Chondrocyte (in vitro differentiated cells): ENCODE results near the gene HNRNPC. TPM values are rescaled to one million over a fixed set of nuclear protein-coding genes. Genes with fewer than 3 reads are reported as not detected.

Experiments used
- DNase-seq: peaks from one replicate; pipeline ENCODE4 v3.0.0; 2021; ENCODE audit warnings: mixed read lengths, low spot score
- H3K27ac Mint-ChIP-seq: one replicate; pipeline ENCODE4 v1.8.0; 2021; ENCODE audit warnings: mild to moderate bottlenecking, moderate library complexity, mixed read lengths; ENCODE audit not compliant: unreplicated experiment
- H3K27me3 Mint-ChIP-seq: 2 replicates; pipeline ENCODE4 v1.8.0; 2021; ENCODE audit warnings: low read depth, mixed read lengths
- H3K36me3 Mint-ChIP-seq: 2 replicates; pipeline ENCODE4 v1.8.0; 2021; ENCODE audit warnings: low read depth, mixed read lengths
- H3K4me1 Mint-ChIP-seq: 2 replicates; pipeline ENCODE4 v1.8.0; 2021; ENCODE audit warnings: low read depth, mild to moderate bottlenecking, mixed read lengths
- H3K4me3 Mint-ChIP-seq: one replicate; pipeline ENCODE4 v1.8.0; 2021; ENCODE audit warnings: mild to moderate bottlenecking, moderate library complexity, mixed read lengths; ENCODE audit not compliant: unreplicated experiment
- H3K9me3 Mint-ChIP-seq: 2 replicates; pipeline ENCODE4 v1.8.0; 2021; ENCODE audit warnings: low read depth, mixed read lengths
- CTCF ChIP-seq: fragments of 200-600 bp; sonication (generic); IDR thresholded peaks from 2 replicates; pipeline ENCODE4 v1.5.0; 2021; ENCODE audit warnings: antibody characterized with exemption, mild to moderate bottlenecking, moderate library complexity
- total RNA-seq: library from RNA; stranded (reverse); gene quantifications from 3 replicates; pipeline ENCODE4 v1.2.1, GENCODE V29; 2021

HNRNPC gene
- total RNA-seq, 1 donor from 2014 or later = 286 TPM

DNA sequence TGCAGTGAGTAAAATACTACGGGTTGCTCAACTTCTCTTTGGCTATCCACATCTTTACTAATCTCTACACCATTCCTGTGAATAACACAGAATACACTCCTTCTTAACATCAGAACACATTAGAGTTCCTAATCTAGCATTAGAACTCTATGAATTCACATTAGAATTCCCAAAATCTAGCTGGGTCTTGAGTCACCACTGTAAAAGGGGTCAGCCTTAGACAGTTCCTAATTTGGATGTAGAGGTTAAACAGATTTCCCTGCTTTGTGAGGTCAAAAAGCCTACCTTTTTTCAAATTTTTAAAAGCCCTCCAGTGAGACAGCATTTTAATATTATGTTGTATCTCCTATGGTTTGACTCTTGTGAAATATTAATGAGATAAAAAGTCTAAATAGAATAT is 7.4 kb downstream of the HNRNPC start:
- Mint-ChIP-seq H3K9me3 (no peaks in the 10 kb centered on the region), H3K4me1 (peaks cover 85% of the 10 kb centered on the region), H3K27ac (peak overlapping the region; percentile 78), H3K27me3 (no peaks in the 10 kb centered on the region), H3K4me3 (no peak overlapping the region), H3K36me3 (peaks cover 33% of the 10 kb centered on the region)
- no peak for DNase-seq
- no peak for TF ChIP-seq CTCF

GRCh38 chr14:21258889-21259787 is 10.1 kb downstream of the HNRNPC start:
- Mint-ChIP-seq H3K4me3 (no peak overlapping the region), H3K36me3 (peaks cover 29% of the 10 kb centered on the region), H3K27ac (peak overlapping the region; percentile 68), H3K4me1 (peaks cover 83% of the 10 kb centered on the region), H3K9me3 (no peaks in the 10 kb centered on the region), H3K27me3 (no peaks in the 10 kb centered on the region)
- no peak for TF ChIP-seq CTCF
- DNase-seq = no peak

DNA sequence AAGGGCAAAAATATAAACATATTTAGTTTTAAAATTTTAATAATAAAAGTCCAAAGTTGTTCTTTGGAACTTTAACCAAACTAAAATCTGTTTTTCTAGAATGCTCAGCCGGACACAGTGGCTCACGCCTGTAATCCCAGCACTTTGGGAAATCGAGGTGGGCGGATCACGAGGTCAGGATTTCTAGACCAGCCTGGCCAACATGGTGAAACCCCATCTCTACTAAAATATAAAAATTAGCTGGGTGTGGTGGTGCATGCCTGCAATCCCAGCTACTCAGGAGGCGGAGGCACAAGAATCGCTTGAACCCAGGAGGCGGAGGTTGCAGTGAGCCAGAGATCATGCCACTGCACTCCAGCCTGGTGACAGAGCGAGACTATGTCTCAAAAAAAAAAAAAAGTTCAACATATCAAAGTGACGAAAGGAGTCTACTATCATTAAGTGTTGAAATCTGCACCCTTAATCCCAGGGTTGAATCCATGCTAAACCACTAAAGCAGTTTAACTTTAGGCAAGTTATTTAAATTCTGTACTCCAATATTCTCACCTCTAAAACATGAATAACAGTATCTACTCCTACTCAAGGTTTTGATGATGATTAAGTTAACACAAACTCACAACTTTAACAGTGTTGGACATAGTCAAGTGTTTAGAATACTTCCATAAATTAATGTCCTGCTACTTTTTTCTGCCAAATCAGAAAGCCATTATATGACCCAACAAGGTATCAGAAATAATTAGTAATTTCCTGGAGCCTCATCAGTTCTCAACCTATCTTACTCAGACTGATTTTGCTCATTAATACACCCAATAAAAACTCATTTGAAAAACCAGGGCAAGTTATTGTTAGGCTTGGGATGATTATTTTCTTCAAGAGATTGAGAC is 11.0 kb downstream of the HNRNPC start:
- H3K27me3 Mint-ChIP-seq = no peaks in the 10 kb centered on the region
- DNase-seq = peak; percentile 12
- TF ChIP-seq CTCF = no peak
- H3K4me1 Mint-ChIP-seq = peaks cover 74% of the 10 kb centered on the region
- peaks cover 28% of the 10 kb centered on the region for H3K36me3 Mint-ChIP-seq
- no peak overlapping the region for H3K4me3 Mint-ChIP-seq
- no peaks in the 10 kb centered on the region for H3K9me3 Mint-ChIP-seq
- H3K27ac Mint-ChIP-seq = peak overlapping the region; percentile 49

DNA sequence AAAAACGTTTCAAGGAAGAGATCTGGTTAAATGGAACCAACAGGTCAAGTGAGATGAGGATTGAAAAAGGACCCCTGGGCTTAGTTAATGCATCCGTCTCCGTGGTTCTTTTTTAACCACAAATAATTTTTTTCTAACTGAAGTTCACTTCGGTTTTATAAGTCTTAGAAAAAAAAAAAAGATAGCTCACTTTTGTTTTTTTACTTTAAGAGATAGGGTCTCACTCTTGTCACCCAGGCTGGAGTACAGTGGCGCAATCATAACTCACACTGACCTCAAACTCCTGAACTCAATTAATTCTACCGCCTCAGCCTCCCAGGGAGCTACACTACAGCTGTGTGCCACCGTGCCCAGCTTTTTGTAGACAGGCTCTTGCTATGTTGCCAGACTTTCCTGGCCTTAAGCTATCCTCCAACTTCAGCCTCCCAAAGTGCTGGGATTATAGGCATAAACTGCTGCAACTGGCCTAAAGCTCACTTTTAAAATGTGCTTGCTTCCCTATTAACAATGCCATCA is 11.8 kb downstream of the HNRNPC start:
- peaks cover 27% of the 10 kb centered on the region for H3K36me3 Mint-ChIP-seq
- no peaks in the 10 kb centered on the region for H3K27me3 Mint-ChIP-seq
- H3K4me3 Mint-ChIP-seq = no peak overlapping the region
- H3K27ac Mint-ChIP-seq = peak overlapping the region; percentile 70
- no peak for DNase-seq
- H3K9me3 Mint-ChIP-seq = no peaks in the 10 kb centered on the region
- no peak for TF ChIP-seq CTCF
- peaks cover 66% of the 10 kb centered on the region for H3K4me1 Mint-ChIP-seq
